ENCODE results near the gene GEMIN4. TPM values are rescaled to one million over a fixed set of nuclear protein-coding genes. Genes with fewer than 3 reads are reported as not detected.
"Not testable (repeated sequence)": the region's sequence is repeated elsewhere in the genome, so short reads cannot be mapped to it uniquely, and the experiment has no call there.

GEMIN4 gene
- total RNA-seq, 1 donor from 2014 or later, result 35.8 TPM

- H3K4me1 Mint-ChIP-seq, result peaks cover 32% of the 10 kb centered on the region
- DNase-seq (ENCODE audit: low spot score in 2 of 2, unreplicated experiment in 2 of 2), result no peak
- H3K9me3 Mint-ChIP-seq, result no peaks in the 10 kb centered on the region
- H3K4me3 Mint-ChIP-seq, result no peak overlapping the region
- TF ChIP-seq CTCF (IDR thresholded peaks at IDR 0.05; ENCODE audit: unreplicated experiment), result no peak
- H3K36me3 Mint-ChIP-seq, result peaks cover 12% of the 10 kb centered on the region
- H3K27ac Mint-ChIP-seq, result no peak overlapping the region
- H3K27me3 Mint-ChIP-seq (ENCODE audit: low read depth), result no peaks in the 10 kb centered on the region
Measured at GRCh38 chr17:699345-699744, 52.7 kb downstream of the GEMIN4 start.

- peaks cover 11% of the 10 kb centered on the region for H3K36me3 Mint-ChIP-seq
- not testable (repeated sequence) for H3K9me3 Mint-ChIP-seq; H3K27me3 Mint-ChIP-seq (ENCODE audit: low read depth); H3K4me3 Mint-ChIP-seq; DNase-seq (ENCODE audit: low spot score in 2 of 2, unreplicated experiment in 2 of 2)
- peaks cover 41% of the 10 kb centered on the region for H3K4me1 Mint-ChIP-seq
- H3K27ac Mint-ChIP-seq, result peak overlapping the region; percentile 71
Measured at GRCh38 chr17:698096-698495, 54.0 kb downstream of the GEMIN4 start.

GRCh38 chr17:697682-698081 lies 54.4 kb downstream of the GEMIN4 start:
- DNase-seq (ENCODE audit: low spot score in 2 of 2, unreplicated experiment in 2 of 2), result no peak
- H3K4me1 Mint-ChIP-seq, result peaks cover 41% of the 10 kb centered on the region
- peak overlapping the region; percentile 71 for H3K27ac Mint-ChIP-seq
- H3K27me3 Mint-ChIP-seq (ENCODE audit: low read depth), result no peaks in the 10 kb centered on the region
- no peak overlapping the region for H3K4me3 Mint-ChIP-seq
- no peak for TF ChIP-seq CTCF (IDR thresholded peaks at IDR 0.05; ENCODE audit: unreplicated experiment)
- H3K9me3 Mint-ChIP-seq, result no peaks in the 10 kb centered on the region
- peaks cover 11% of the 10 kb centered on the region for H3K36me3 Mint-ChIP-seq

- no peaks in the 10 kb centered on the region for H3K27me3 Mint-ChIP-seq (ENCODE audit: low read depth)
- no peak for DNase-seq (ENCODE audit: low spot score in 2 of 2, unreplicated experiment in 2 of 2)
- TF ChIP-seq CTCF (IDR thresholded peaks at IDR 0.05; ENCODE audit: unreplicated experiment), result no peak
- peaks cover 53% of the 10 kb centered on the region for H3K4me1 Mint-ChIP-seq
- H3K27ac Mint-ChIP-seq, result peak overlapping the region; percentile 86
- H3K36me3 Mint-ChIP-seq, result peaks cover 11% of the 10 kb centered on the region
- H3K4me3 Mint-ChIP-seq, result no peak overlapping the region
- no peaks in the 10 kb centered on the region for H3K9me3 Mint-ChIP-seq
Measured at GRCh38 chr17:696369-696768, 55.7 kb downstream of the GEMIN4 start.

Other genes with a start within 250 kb of the GEMIN4 start
- 73.7 to 79.7 TPM (median 76.2 TPM) in 3 replicates for gene VPS53, start 37.4 kb downstream of the GEMIN4 start, total RNA-seq
- gene TLCD3A, start 19.7 kb downstream of the GEMIN4 start, total RNA-seq, result 25.3 to 28.3 TPM (median 27.7 TPM) in 3 replicates
- 72.1 to 77.2 TPM (median 76.9 TPM) in 3 replicates for gene GLOD4, start 30.0 kb upstream of the GEMIN4 start, total RNA-seq
- gene MRM3, start 30.1 kb upstream of the GEMIN4 start, total RNA-seq, result 13.5 to 18.9 TPM (median 16.5 TPM) in 3 replicates
- gene NXN, start 227.5 kb upstream of the GEMIN4 start, total RNA-seq, result 99.1 to 107 TPM (median 106 TPM) in 3 replicates
- gene TIMM22, start 244.9 kb upstream of the GEMIN4 start, total RNA-seq, result 14.9 to 16.3 TPM (median 15.5 TPM) in 3 replicates